Measurements from ENCODE around the gene SDSL.
A peak's percentile ranks its signal among the peaks of the same experiment; 100 is the strongest.

DNA sequence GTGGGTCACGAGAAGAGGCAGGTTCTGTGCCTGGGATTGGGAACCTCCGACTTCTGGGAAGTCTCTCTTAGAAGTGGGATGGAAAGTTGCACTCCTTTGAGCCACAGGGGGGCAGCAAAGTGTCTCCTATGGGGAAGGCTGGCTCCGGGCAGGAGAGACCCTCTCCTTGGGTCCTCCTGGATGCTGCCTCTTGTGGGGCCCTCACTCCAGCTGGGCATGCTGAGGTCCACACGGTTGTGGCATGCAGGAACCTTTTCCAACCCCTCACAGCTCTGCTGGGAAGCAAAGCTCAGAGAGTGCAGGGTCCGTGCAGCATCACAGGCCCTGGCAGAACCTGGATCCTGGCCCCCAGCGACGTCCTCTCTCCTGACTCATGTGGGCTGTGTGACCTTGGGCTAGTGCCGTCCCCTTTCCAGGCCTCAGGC is 17.4 kb downstream of the SDSL start:
- TF ChIP-seq, protein P1, sequence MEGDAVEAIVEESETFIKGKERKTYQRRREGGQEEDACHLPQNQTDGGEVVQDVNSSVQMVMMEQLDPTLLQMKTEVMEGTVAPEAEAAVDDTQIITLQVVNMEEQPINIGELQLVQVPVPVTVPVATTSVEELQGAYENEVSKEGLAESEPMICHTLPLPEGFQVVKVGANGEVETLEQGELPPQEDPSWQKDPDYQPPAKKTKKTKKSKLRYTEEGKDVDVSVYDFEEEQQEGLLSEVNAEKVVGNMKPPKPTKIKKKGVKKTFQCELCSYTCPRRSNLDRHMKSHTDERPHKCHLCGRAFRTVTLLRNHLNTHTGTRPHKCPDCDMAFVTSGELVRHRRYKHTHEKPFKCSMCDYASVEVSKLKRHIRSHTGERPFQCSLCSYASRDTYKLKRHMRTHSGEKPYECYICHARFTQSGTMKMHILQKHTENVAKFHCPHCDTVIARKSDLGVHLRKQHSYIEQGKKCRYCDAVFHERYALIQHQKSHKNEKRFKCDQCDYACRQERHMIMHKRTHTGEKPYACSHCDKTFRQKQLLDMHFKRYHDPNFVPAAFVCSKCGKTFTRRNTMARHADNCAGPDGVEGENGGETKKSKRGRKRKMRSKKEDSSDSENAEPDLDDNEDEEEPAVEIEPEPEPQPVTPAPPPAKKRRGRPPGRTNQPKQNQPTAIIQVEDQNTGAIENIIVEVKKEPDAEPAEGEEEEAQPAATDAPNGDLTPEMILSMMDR (IDR thresholded peaks at IDR 0.05; ENCODE audit: low read depth, low read length, poor library complexity, severe bottlenecking) = peak; percentile 89
- no peak for TF ChIP-seq EZH2phosphoT487 (IDR thresholded peaks at IDR 0.05; ENCODE audit: borderline replicate concordance, low read length)
